Embryonic facial prominence (tissue), 1 donor: ENCODE results near the gene SIN3A.

Experiments used
- DNase-seq: peaks from one replicate; pipeline ENCODE4 v3.0.0-alpha.2; 2016; ENCODE audit errors: extremely low spot score

SIN3A gene

DNA sequence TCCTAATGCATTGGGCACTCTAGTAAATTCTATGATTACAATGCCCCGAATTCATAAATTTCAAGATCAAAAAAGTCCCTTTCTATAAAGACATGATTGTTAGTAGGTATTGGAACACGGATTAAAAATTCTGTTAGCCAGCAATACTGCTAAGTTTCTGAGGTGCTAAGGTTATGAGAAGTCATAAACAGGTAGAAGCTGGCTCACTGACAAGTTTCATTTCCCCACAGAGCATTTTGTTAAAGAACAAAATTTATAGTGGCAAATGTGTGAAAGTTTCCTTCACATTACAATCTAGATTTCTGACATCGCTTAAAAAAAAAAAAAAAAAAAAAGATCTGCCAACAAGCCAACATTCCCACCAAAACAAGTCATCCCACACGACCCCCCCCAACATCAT, 70.7 kb downstream of the SIN3A start:
- DNase-seq, result no peak

DNA sequence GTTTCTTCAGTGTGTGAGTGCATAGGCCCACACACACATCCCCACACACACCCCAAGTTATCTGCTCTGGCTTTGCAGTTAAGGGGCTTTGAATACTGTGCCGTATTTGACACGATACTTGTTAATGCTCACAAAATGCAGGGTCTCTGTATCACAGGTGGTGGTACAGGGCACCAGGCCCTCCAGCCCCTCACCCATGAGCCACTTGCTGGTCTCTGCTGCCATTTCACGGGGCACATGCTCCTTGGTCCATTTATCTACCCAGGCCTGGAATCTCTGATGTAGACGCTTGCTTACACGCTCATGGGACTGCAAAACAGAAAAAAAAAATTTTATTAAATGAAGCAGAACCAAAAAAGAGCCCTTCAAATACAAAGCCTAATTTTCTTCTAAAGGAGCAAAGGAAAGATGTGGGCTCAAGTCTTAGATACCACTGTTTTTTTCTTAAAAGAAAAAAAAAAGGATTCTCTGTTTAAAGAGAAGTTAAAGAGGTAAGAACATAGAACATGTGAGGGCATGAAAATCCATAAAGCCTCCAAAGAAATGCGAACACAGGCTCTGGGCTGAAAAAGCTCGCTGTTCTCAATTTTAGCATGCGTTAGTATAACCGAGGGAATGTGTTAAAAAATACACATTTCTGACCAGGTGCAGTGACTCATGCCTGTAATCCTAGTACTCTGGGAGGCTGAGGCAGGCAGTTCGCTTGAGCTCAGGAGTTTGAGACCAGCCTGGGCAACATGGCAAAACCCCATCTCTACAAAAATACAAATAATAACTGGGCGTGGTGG, 79.4 kb downstream of the SIN3A start:
- no peak for DNase-seq

DNA sequence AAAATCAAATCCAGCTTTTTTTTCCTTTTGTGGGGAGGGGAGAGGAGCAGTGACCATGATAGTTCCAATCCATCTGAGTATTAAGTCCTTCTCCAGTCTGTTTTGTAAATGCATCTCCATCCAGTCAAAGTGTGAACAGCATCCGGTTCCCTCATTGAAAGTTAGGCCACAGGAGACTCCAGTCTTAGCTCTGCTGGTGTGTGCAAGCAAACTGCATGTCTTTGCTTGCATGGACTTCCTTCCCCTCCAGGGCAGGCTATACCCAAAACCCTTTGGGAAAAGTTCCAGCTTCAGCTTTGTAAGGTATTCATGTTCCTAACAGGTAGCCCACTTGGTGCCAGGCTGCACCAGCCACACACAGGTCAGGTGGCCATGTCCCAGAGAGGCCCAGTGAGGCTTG, 80.0 kb downstream of the SIN3A start:
- no peak for DNase-seq

DNA sequence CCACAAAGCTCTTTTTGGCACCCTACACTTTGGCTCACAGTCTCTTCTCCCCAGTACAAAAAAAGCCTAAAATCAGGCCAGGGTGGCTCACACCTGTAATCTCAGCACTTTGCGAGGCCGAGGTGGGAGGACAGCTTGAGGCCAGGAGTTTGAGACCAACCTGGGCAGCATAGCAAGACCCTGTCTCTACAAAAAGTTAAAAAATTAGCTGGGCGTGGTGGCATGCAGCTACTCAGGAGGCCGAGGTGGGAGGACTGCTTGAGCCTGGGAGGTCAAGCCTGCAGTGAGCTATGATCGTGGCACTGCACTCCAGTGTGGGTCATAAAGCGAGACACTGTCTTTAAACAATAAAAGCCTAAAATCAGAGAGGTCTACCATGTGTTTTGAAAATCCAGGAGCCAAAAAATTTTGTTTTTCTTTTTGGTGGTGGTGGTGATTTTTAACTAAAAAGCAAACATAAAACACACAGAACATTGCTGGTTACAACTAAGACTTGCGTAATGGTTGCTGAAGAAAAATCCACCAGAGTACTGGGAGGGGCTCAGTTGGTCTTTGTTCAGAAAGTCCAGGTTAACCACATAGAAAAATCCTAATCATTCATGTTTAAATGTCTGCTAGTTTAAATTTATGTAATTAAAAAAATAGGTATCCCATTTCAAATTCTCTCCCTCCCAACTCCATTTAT, 81.5 kb downstream of the SIN3A start:
- no peak for DNase-seq

- DNase-seq, result no peak
These were observed 82.7 kb downstream of the SIN3A start for GRCh38 chr15:75368689-75369239.

DNA sequence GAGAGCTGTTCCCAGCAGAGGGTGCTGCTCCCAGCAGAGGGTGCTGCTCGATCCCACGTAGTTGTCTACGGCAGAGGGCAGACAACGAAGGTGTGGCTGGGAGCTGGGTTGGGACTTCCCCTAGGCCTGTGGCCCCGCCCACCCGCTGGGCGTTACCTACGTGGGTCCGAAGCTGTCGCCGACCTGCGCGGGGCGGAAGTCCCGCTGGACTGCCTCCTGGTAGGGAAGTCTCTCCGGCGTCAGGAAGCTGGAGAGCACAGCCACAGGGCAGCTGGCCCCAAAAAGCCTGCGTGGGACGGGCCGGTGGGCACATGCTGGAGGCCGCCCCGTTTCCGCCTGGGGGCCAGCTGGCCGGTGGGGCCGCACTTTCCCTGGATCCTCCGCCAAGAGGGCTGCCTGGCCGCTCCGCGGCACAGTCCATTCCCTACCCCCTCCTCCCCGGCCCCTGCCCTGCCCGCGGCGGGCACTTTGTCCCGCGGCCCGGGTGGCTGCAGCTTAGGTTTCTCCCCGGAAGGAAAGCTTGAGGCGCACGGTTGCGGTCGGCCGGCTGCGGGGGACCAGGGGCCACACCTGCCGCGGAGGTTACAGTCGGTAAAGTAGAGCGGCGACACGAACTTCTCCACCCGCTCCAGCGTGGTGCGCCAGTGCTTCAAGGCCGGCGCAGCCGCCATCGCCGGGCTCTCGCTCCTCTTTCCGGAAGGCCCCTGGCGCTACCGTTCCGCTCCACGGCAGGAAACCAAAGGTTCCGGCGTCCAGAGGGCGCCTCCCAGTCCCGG, 83.4 kb downstream of the SIN3A start, which contains the start of gene MAN2C1:
Gene MAN2C1, minus strand, starts transcription at position 695 of the 776 bp plus-strand sequence. Its CDS starts 24 bp downstream, at position 671.
- DNase-seq, result peak; percentile 77

GRCh38 chr15:75367406-75367912, 84.0 kb downstream of the SIN3A start:
- no peak for DNase-seq

DNA sequence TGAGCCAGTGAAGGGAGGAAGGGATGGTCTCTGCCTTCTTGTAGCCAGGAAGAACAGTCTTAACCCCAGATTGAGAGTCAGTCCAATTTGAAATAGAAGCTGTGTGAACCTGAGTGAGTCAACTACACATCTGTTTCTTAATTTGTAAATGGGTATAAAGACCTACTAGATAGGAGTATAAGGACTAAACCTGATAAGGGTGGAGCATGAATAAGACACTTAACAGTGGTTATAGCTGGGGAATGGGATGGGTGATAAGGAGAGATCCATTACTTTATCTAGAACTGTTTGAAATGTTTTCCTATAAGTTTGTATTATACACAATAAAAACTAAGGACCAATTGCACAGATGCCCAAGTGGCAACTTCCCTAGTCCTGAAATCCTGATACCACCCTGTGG, 84.5 kb downstream of the SIN3A start:
- DNase-seq, result no peak

DNA sequence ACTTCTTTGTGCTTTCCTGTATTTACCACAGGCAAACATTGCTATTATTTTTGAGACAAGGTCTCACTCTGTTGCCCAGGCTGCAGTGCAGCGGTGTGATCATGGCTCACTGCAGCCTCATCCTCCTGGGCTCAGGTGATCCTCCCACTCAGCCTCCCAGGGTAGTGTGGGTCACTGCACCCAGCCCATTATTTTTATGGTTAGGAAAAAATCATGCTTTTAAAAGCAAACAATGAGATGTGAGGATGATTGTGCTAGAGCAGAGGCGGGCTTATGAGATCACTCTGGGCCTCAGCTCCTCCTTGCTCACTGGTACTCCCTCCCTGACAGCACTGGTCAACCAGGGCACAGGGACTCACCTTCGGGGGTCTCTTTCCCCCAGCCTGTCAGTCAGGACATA, 85.3 kb downstream of the SIN3A start:
- DNase-seq, result no peak

DNA sequence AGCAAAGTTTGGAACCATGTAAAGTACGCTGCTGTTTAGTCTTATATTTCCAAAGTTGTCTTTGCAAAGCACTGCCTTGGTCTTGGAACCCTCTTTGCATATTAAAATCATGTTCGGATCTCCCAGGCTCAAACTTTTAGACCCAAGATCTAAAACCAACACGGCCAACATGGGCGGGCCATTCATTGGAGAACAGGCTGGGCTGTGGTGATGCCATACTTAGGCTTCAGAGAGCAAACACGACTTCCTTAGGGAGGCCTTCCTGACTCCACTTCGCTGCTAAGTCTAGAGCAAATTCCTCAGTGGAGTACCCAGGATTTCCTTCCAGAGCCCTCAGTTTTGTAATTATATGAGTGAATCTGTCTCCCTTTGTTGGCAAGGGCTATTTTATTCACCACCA, 86.6 kb downstream of the SIN3A start:
- no peak for DNase-seq

DNA sequence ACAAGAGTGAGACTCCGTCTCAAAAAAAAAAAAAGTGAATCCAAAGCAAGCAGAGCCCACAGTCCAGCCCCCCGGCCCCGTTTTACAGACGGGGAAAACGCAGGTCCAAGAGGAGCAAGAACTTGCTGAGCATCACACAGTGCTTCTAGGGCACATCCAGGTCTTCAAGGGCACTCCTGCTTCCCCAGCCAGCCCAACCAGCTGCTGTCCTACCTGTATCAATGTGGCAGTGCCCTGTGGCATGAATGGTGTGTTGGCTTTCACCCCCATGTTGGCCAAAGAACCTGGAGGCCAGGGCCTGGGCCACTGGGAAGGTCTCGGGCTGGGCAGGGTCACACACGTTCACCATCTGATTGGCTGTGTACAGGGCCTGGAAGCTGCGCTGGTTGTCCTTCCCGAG, 87.7 kb downstream of the SIN3A start:
- DNase-seq, result no peak

DNA sequence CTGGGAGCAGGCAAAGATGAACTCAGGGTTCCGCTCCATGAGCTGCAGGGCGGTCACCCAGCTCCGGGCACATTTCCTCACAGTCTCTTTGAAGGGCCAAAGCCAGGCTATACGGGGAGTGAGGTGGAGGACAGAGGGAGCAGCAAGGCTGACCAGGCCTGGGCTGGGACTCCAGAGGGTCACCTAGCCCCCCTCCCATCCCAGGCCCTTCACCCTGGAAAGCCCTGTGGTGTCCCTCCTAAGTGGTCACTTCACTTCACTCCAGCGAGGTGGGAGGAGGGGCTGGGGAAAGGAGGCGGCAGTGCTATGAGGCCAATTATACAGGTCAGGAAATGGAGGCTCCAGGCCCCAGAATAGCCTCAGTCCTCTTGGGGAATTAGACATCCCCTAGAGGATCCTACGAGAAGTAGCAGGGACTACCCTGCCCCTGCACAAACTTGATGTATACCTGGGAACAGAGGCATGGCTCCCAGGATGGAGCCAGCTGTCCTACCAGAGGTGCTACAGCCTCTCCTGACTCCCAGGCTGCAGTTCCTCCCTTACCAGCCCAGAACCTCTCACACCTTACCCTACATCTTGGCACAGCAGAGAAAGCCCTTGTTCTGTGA, 88.7 kb downstream of the SIN3A start:
- DNase-seq, result no peak

GRCh38 chr15:75361989-75362641, 89.4 kb downstream of the SIN3A start:
- DNase-seq, result no peak

GRCh38 chr15:75361361-75361988, 90.0 kb downstream of the SIN3A start:
- no peak for DNase-seq

- DNase-seq, result no peak
These were observed 90.6 kb downstream of the SIN3A start for GRCh38 chr15:75360856-75361255.

DNA sequence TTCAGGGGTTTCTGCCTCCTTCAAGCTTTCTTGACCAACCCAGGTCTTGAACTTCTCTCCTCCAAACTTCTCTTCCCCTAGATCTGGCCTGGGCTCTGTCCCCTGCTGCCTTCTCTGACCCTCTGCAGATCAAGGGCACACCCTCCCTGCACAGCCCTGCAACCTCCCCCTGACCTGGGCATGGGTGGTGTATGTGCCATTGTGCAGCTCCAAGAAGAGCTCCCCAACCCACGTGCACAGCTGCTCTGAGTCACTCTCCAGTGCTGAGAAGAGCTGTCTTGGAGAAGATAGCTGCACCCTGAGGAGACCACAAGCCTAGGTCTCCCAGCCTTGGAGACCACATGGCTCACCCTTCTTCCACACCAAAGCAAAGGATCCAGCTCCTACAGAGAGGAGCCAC, 91.1 kb downstream of the SIN3A start:
- no peak for DNase-seq

GRCh38 chr15:75359537-75360250, 91.8 kb downstream of the SIN3A start:
- DNase-seq, result no peak

DNA sequence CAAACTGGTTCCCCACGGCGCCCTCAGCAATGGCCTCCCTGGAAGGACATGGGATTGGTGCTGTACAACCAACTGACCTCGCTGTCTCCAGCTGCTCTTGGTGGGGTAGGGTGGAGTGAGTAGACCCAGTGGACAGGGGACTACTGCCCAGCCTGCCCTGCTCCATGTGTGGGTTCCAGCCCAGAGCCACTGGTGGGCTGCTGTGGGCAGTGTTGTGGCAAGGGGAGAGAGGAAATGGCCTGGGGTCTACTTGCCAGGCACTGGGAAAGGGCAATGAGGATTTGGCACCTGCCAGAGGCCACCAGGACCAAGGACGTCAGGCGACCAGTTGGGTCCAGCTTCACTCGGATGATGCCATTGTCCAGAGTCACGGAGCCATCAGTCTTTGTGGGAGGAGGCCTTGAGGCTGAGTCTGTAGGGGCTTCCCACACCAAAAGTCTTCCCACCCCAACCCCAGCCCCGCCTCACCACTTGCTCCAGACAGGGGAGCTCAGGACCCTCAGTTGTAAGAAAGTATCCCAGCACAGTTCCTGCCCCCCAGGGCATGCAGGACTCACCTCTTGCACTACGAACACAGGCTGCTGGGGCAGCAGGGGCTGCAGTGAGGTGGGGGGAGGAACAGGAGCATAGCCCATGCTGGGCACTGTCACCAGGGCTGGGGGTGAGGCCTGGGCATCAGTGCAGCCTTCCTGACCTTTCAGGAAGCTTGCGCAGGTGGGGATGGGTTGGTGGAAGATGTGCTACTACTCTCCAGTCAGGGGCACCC, 92.5 kb downstream of the SIN3A start:
- DNase-seq, result no peak
